Muscle layer of colon (tissue), 2 donors: ENCODE results near the gene IGF2BP1.

Experiments used
- H3K27ac ChIP-seq: one replicate; pipeline ENCODE4 v1.7.0; 2013; ENCODE audit warnings: low read depth, mild to moderate bottlenecking, low read length, moderate library complexity
- H3K27me3 ChIP-seq, 2 donors: one replicate each; pipeline ENCODE4 v1.7.0; 2013; ENCODE audit warnings: low read length in 2 of 2, mild to moderate bottlenecking in 2 of 2; ENCODE audit not compliant: insufficient read depth in 2 of 2, control insufficient read depth in 1 of 2
- H3K36me3 ChIP-seq: one replicate; pipeline ENCODE4 v1.7.0; 2013; ENCODE audit warnings: mild to moderate bottlenecking, low read length; ENCODE audit not compliant: insufficient read depth
- H3K4me1 ChIP-seq: one replicate; pipeline ENCODE4 v1.7.0; 2013; ENCODE audit warnings: mild to moderate bottlenecking, low read length; ENCODE audit not compliant: insufficient read depth
- H3K4me3 ChIP-seq, 2 donors: one replicate each; pipeline ENCODE4 v1.7.0; 2013; ENCODE audit warnings: low read length in 2 of 2, low read depth in 1 of 2, mild to moderate bottlenecking in 1 of 2, moderate library complexity in 1 of 2
- H3K9ac ChIP-seq: one replicate; pipeline ENCODE4 v1.7.0; 2013; ENCODE audit warnings: low read length
- H3K9me3 ChIP-seq: one replicate; pipeline ENCODE4 v1.7.0; 2013; ENCODE audit warnings: mild to moderate bottlenecking, low read length
- donor health status: abdominal sarcoma.
- donor health status: Adenocarcinoma of cecum.

Gene IGF2BP1

DNA sequence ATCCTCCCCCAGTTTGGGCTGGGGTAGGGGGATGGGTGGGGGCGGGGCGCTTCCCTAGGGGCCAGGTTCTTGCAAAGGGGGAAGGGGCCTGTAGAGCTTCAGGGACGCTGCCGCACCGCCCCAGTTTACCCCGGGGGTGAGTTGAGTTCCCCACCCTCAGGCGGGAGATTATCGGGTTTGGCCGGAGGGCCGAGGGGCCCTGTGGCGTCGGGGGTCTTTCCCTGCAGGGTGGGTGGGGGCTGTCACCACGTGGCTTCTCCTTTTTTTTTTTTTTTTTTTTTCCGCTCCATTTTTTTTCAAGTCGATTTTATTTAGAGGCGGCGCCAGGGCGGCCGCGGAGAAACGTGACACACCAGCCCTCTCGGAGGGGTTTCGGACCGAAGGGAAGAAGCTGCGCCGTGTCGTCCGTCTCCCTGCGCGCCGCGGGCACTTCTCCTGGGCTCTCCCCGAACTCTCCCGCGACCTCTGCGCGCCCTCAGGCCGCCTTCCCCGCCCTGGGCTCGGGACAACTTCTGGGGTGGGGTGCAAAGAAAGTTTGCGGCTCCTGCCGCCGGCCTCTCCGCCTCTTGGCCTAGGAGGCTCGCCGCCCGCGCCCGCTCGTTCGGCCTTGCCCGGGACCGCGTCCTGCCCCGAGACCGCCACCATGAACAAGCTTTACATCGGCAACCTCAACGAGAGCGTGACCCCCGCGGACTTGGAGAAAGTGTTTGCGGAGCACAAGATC is at the start of gene IGF2BP1:
IGF2BP1 (plus strand) TSS at position 283 of the 724 bp plus-strand sequence; CDS start at position 644, 361 bp downstream.
- peaks cover 74 to 95% of the 10 kb centered on the region in 2 donors for H3K27me3 ChIP-seq
- peaks cover 13% of the 10 kb centered on the region for H3K4me1 ChIP-seq
- H3K36me3 ChIP-seq: no peaks in the 10 kb centered on the region
- no peak within 1 kb of the TSS for H3K27ac ChIP-seq
- peak within 1 kb of the TSS in 1 of 2 donors; percentile 23 for H3K4me3 ChIP-seq
- no peak within 1 kb of the TSS for H3K9ac ChIP-seq
- peaks cover 9% of the 10 kb centered on the region for H3K9me3 ChIP-seq

DNA sequence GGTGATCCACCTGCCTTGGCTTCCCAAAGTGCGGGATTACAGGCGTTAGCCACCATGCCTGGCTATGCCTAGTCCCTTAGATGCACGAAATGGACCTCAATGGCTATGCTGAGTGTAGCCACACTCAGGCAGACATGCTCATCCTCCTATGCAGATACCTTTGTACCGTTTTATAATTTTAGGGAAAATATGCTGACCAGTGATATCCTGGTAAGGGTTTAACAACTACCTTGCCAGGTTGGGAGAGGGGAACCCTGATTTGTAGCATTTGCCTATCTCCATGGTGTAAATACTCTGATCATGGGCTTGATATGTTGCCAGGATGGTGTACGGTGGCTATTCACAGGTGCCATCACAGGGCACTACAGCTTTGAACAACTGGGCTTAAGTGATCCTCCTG is 45.6 kb upstream of the IGF2BP1 start:
- H3K4me1 ChIP-seq: no peaks in the 10 kb centered on the region
- H3K4me3 ChIP-seq: no peak overlapping the region
- no peaks in the 10 kb centered on the region for H3K36me3 ChIP-seq
- H3K27ac ChIP-seq: no peak overlapping the region
- H3K9ac ChIP-seq: no peak overlapping the region
- peaks cover 5 to 9% of the 10 kb centered on the region in 2 donors for H3K27me3 ChIP-seq
- no peaks in the 10 kb centered on the region for H3K9me3 ChIP-seq

DNA sequence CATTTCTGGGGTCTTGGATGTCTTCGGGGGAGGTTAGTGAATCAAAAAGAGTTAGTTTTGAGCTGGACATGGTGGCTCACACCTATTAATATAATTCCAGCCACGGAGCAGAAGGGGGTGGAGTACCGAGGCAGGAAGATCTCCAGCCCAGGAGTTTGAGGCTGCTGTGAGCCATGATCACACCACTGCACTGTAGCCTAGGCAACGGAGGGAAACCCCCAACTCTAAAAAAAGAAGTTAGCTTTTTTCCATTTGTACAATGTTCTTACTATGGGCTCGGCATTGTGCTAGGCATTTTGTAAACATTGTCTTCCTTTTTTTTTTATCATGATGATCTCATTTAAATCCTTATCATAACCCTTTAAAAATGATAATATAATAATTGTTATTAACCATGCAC is 44.3 kb upstream of the IGF2BP1 start:
- H3K27me3 ChIP-seq: peaks cover 5 to 9% of the 10 kb centered on the region in 2 donors
- H3K4me1 ChIP-seq: no peaks in the 10 kb centered on the region

DNA sequence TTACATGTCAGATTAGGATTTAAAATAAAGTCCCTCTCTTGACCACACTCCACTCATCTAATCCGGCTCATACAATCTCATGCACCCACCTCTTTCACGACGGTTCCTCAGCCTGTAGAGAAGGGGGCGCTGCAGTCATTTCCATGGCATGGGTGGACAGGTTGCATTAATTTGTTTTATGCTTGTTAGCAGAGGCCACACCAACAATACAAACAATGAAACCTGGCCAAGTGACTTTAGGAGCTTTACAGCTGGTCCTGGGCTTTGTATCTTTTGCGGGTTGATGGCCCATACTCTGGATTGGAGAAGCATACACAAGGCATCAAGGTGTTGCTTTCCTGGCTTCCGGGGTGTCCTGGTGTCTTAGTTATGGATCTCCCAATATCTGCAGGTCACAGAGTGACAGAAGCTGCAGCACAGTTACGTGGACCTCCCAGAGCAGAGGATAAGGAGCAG is 42.9 kb upstream of the IGF2BP1 start:
- Histone ChIP-seq H3K9me3 (no peaks in the 10 kb centered on the region), H3K4me1 (no peaks in the 10 kb centered on the region), H3K27me3 (peaks cover 5 to 9% of the 10 kb centered on the region in 2 donors), H3K9ac (no peak overlapping the region), H3K36me3 (no peaks in the 10 kb centered on the region), H3K4me3 (no peak overlapping the region), H3K27ac (no peak overlapping the region)

More for the DNA sequence above, 44.3 kb upstream of the IGF2BP1 start:
- Histone ChIP-seq H3K27ac (no peak overlapping the region), H3K9ac (no peak overlapping the region), H3K9me3 (no peaks in the 10 kb centered on the region), H3K4me3 (no peak overlapping the region), H3K36me3 (no peaks in the 10 kb centered on the region)

DNA sequence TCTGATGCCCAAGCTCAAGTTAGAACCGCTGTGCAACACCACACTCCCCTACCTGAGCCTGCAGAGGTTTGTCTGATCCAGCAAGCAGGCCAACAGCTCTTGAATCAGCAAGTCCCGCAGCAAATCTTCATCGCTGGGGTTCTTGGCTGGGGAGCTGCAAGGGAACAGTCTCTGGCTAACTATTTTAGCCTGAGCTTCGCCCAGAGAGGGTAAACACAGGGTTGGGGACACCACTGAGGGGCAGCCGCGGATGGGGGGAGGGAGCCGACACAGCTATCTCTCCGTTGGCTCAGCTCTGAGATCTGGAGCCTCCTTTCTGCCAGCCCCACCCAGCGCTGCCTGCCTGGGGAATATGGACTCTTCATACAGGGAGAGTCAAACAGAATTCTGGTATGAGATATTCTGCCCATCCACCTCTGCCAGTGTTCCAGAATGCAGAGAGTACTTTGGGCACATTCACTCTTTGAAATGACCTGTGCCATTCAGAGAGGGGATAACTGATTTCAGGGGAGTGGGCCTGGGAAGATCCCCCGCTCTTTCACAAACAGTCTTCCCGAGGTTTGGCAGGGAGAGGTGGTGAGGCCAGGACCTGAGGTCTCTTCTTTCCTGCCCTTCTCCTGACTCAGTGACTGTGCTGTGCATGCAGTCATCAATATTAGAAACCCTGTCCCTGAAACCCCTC is 36.2 kb upstream of the IGF2BP1 start:
- Histone ChIP-seq H3K36me3 (no peaks in the 10 kb centered on the region), H3K27me3 (peaks cover 6 to 17% of the 10 kb centered on the region in 2 donors), H3K4me3 (no peak overlapping the region), H3K9ac (no peak overlapping the region), H3K9me3 (no peaks in the 10 kb centered on the region), H3K27ac (no peak overlapping the region), H3K4me1 (no peaks in the 10 kb centered on the region)

DNA sequence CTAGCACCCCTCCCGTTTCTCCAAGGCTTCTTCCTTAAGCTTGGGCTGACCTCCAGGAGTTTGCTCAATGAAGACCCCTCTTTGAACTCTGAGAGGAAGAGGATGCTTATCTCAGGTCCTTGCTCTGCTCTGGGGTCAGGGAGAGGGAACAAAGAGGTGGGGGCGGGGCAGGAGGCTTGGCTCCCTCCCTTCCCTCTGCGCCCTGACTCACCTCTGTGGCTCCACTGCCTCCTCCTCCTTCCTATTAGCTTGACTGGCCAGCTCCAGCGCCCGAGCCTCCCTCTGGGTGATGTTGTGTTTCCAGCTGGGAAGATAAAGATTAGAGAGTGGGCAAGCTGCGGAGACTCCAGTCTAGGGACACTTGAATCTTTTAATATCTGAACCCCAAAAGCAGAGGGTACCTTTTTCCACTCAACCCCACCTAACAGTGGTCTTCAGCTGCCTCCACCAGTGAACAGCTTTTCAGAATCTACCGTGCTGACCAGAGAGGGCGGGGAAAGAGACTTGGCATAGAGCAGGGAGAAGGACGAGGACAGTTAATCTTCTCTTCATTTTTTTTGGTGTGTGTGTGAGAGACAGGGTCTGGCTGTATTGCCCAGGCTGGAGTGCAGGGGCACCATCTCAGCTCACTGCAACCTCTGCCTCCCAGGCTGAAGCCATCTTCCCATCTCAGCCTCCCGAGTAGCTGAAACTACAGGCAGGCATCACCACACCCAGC is 35.5 kb upstream of the IGF2BP1 start:
- Histone ChIP-seq H3K27ac (no peak overlapping the region), H3K9me3 (no peaks in the 10 kb centered on the region), H3K4me1 (no peaks in the 10 kb centered on the region), H3K36me3 (no peaks in the 10 kb centered on the region), H3K4me3 (no peak overlapping the region), H3K27me3 (peaks cover 6 to 17% of the 10 kb centered on the region in 2 donors), H3K9ac (no peak overlapping the region)

DNA sequence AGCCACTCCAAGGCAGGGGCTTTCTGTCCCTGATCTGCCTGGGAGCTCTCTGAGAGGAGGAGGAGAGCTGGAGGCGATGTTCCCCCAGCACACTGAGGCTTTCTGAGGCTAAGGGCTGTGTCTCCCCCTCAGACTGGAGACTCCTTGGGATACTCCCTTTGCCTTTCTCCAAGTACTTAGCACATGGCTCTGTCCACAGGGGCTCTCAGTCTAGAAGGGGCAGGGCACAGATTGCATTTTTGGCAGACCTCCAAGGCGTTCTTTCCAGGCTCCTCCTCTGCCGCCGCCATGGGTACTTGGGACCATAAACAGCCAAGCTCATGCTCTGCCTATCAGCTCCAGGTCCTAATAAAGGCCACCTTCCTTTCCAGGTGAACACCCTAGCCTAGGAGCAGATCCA is 27.0 kb upstream of the IGF2BP1 start:
- H3K9ac ChIP-seq: no peak overlapping the region
- H3K9me3 ChIP-seq: no peaks in the 10 kb centered on the region
- H3K4me3 ChIP-seq: no peak overlapping the region
- H3K36me3 ChIP-seq: no peaks in the 10 kb centered on the region
- peaks cover 4% of the 10 kb centered on the region for H3K4me1 ChIP-seq
- no peak overlapping the region for H3K27ac ChIP-seq
- peaks cover 0 to 3% of the 10 kb centered on the region in 2 donors for H3K27me3 ChIP-seq

DNA sequence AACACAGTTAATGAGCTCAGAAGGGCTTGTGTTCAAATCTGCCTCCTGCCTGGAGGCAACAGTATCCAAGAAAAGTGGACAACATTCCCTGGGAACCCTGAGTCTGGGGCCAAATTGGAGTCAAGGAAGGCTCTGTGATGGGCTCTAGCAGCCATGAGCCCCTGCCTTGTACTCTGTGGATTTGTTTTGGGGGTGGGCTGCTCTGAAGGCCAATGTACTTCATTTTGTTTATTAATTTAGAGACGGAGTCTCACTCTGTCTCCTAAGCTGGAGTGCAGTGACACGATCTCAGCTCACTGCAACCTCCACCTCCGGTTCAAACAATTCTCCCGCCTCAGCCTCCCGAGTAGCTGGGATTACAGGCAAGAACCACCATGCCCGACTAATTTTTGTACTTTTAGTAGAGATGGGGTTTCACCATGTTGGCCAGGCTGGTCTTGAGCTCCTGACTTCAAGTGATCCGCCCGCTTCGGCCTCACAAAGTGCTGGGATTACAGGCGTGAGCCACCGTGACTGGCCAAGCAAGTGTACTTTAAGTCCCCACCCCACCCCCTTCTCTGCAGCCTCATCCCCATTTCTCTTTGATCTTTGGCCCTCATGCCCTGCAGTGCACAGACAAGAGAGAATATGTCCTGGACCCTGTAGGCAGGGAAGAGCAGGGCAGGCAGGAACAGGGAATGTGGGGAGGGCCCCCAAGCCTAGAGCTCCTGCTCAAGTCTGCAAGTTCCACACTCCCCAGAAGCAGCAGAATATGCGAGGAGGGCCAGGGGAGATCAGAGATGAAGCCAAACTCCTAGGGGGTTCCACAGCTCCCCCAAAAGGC is 26.1 kb upstream of the IGF2BP1 start:
- no peak overlapping the region for H3K4me3 ChIP-seq
- H3K36me3 ChIP-seq: no peaks in the 10 kb centered on the region
- no peak overlapping the region for H3K9ac ChIP-seq
- no peak overlapping the region for H3K27ac ChIP-seq
- no peaks in the 10 kb centered on the region for H3K9me3 ChIP-seq
- H3K27me3 ChIP-seq: peaks cover 0 to 3% of the 10 kb centered on the region in 2 donors
- peaks cover 4% of the 10 kb centered on the region for H3K4me1 ChIP-seq

DNA sequence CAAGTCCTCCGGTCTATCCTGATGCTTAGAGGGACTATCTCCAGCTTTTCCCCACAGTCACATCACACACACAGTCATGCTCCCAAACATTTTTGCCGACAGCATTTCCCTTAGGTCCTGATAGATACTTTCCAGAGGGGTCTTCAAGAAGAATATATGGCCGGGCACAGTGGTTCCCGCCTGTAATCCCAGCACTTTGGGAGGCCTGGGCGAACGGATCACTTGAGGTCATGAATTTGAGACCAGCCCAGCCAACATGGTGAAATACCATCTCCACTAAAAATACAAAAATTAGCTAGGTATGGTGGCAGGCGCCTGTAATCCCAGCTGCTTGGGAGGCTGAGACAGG is 24.5 kb upstream of the IGF2BP1 start:
- H3K36me3 ChIP-seq: no peaks in the 10 kb centered on the region
- H3K27me3 ChIP-seq: peaks cover 0 to 3% of the 10 kb centered on the region in 2 donors
- H3K4me3 ChIP-seq: no peak overlapping the region
- H3K4me1 ChIP-seq: peaks cover 4% of the 10 kb centered on the region
- no peak overlapping the region for H3K9ac ChIP-seq
- H3K9me3 ChIP-seq: no peaks in the 10 kb centered on the region
- H3K27ac ChIP-seq: no peak overlapping the region

DNA sequence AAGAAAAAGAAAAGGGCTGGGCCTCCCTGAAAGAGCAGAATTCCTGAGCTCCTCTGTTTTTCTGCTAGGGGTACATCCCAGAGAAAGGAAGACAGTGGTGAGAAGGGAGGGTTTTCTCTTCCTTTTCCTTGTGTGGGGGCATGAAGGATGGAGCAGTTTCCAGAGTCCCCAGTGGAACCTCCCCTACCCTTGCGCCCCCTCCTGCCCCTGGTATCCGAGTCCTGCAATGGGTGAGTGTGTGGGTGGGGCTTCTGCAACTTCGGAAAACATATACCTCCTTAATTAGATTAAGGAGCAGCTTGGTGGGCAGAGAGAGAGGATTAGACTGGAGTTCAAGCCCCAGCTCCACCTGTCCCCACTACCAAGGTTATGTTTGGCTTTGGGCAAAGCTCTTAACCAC is 23.4 kb upstream of the IGF2BP1 start:
- Histone ChIP-seq H3K9ac (no peak overlapping the region), H3K27ac (no peak overlapping the region), H3K4me3 (no peak overlapping the region), H3K27me3 (peaks cover 0 to 3% of the 10 kb centered on the region in 2 donors), H3K36me3 (no peaks in the 10 kb centered on the region), H3K9me3 (no peaks in the 10 kb centered on the region), H3K4me1 (peaks cover 4% of the 10 kb centered on the region)
